ENCODE results near the gene PITPNC1.
"Not testable (repeated sequence)": the region's sequence is repeated elsewhere in the genome, so short reads cannot be mapped to it uniquely, and the experiment has no call there.

PITPNC1 gene

DNA sequence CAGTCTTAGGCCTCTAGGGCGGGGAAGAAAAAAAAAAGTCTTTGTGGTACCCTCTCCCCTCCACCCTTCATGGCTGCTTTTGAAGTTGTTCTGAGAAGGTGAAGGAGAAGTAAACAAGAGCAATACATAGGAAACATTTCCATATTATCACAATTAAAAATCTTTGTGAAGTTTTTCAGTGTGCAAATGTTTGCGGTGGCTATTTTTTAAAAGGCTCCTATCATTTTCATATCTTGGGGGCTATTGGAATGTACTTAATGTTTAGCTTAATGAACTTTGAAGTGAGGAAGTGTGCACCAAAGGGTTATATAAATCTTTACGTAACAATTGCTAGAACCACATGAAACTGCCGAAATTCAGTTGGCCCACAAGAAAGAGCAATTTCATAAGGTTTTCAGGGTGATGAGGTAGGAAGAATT is 348.3 kb downstream of the PITPNC1 start:
- TF ChIP-seq CTCF (IDR thresholded peaks at IDR 0.05; ENCODE audit: low read length, missing control alignments), result no peak
- DNase-seq (ENCODE audit: low read depth), result no peak
- no peak overlapping the region for H3K4me3 ChIP-seq (replicated peaks; ENCODE audit: low read depth, low read length)

DNA sequence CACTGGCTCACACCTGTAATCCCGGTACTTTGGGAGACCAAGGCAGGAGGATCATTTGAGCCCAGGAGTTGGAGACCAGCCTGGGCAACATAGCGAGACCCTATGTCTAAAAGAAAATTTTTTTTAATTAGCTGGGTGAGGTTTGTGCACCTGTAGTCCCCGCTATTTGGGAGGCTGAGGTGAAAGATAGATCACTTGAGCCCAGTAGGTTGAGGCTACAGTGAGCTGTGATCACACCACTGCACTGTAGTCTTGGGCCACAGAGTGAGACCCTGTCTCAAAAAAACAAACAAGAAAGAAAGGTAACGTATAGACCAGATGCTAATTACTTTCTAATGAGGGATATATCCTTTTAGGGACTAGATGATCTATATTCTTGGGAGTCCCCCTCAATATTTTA is 348.7 kb downstream of the PITPNC1 start:
- no peak for DNase-seq (ENCODE audit: low read depth)
- no peak for TF ChIP-seq CTCF (IDR thresholded peaks at IDR 0.05; ENCODE audit: low read length, missing control alignments)
- H3K4me3 ChIP-seq (replicated peaks; ENCODE audit: low read depth, low read length), result no peak overlapping the region

DNA sequence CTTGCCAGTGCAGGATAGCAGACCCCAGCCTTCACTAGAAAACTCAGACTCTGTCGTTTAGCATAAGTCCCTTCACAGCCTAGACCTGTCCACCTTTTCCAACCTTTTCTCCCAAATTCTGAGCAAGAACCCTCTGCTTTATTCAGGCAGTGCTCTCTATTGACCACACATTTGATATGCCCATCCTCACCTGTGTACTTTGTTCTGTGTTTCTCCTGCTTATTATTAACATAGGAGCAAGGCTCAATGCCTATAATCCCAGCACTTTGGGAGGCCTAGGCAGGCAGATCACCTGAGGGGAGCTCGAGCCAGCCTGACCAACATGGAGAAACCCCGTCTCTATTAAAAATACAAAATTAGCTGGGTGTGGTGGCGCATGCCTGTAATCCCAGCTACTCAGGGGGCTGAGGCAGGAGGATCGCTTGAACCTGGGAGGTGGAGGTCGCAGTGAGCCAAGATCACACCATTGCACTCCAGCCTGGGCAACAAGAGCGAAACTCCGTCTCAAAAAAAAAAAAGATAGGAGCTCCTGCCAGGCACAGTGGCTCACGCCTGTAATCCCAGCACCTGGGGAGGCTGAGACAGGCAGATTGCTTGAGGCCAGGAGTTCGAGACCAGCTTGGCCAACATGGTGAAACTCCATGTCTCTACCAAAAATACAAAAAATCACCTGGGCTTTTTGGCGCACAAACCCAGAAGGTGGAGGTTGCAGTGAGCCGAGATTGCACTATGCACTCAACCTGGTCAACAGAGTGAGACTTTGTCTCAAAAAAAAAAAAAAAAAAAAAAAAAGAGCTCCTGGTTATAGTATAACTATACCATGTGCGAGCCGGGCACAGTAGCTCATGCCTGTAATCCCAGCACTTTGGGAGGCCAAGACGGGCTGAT is 350.3 kb downstream of the PITPNC1 start:
- not testable (repeated sequence) for H3K4me3 ChIP-seq (replicated peaks; ENCODE audit: low read depth, low read length); DNase-seq (ENCODE audit: low read depth)

- no peak for TF ChIP-seq CTCF (IDR thresholded peaks at IDR 0.05; ENCODE audit: low read length, missing control alignments)
- no peak for DNase-seq (ENCODE audit: low read depth)
- no peak overlapping the region for H3K4me3 ChIP-seq (replicated peaks; ENCODE audit: low read depth, low read length)
Observed at GRCh38 chr17:67729903-67730302, 352.8 kb downstream of the PITPNC1 start.

DNA sequence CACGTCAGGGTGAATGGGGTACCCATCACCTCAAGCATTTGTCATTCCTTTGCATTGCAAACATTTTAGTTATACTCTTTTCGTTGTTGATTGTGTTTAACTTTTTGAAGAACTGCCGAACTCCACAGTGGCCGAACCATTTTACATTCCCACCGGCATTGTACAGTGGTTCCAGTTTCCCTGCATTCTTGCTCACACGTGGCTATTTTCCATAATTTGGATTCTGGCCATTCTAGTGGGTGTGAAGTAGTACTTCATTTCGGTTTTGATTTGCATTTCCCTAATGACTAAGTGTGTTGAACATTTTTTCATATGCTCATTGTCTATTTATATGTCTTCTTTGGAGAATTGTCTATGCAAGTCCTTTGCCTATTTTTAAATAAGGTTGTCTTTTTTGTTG is 353.6 kb downstream of the PITPNC1 start:
- H3K4me3 ChIP-seq (replicated peaks; ENCODE audit: low read depth, low read length), result no peak overlapping the region
- no peak for DNase-seq (ENCODE audit: low read depth)
- no peak for TF ChIP-seq CTCF (IDR thresholded peaks at IDR 0.05; ENCODE audit: low read length, missing control alignments)

- DNase-seq (ENCODE audit: low read depth), result no peak
- no peak for TF ChIP-seq CTCF (IDR thresholded peaks at IDR 0.05; ENCODE audit: low read length, missing control alignments)
- H3K4me3 ChIP-seq (replicated peaks; ENCODE audit: low read depth, low read length), result no peak overlapping the region
Observed at GRCh38 chr17:67733449-67733848, 356.4 kb downstream of the PITPNC1 start.

DNA sequence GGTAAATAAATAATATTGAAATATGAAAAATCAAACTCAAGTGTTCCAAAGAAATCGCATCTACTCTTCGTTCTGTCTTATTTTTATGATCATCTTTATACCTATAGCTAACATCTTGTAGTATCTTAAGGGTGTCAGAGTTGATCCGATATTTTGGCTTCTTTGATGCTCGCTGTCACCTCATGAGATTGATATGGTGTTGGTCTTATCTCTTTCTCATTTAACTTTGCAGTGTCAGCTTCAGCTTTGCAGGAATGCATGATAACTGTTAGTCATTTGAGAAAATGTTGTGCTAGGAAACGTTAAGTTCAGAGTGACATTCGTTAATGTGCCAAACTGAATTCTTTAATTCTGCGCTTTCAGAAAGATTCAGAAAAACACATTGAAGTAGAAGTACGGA is 360.1 kb downstream of the PITPNC1 start:
- no peak for DNase-seq (ENCODE audit: low read depth)
- H3K4me3 ChIP-seq (replicated peaks; ENCODE audit: low read depth, low read length), result no peak overlapping the region
- TF ChIP-seq CTCF (IDR thresholded peaks at IDR 0.05; ENCODE audit: low read length, missing control alignments), result no peak
